Measurements from ENCODE around the gene CYB561. TPM values are rescaled to one million over a fixed set of nuclear protein-coding genes. Genes with fewer than 3 reads are reported as not detected.

CYB561 gene
- total RNA-seq, 4 donors from 2014 or later = 46.2 to 129 (median 101) TPM

- H3K27me3 ChIP-seq = no peaks in the 10 kb centered on the region
- peaks cover 20 to 36% of the 10 kb centered on the region in 2 donors for H3K4me1 ChIP-seq
- no peaks in the 10 kb centered on the region for H3K36me3 ChIP-seq
- no peak for TF ChIP-seq POLR2A (IDR thresholded peaks at IDR 0.05)
- TF ChIP-seq CTCF (IDR thresholded peaks at IDR 0.05) = no peak
- peak overlapping the region in 2 of 3 donors; percentile 37 to 58 for H3K27ac ChIP-seq
- H3K4me3 ChIP-seq (replicated peaks in 1 of 3) = no peak overlapping the region
- 79 to 84% methylated on average over 12 to 16 of the region's 16 CpGs for WGBS, 2 donors
- intact Hi-C loops (cut with DNase I) = no loop called here
- no peak for DNase-seq
- no peaks in the 10 kb centered on the region for H3K9me3 ChIP-seq
These were observed 5.3 kb downstream of the CYB561 start for GRCh38 chr17:63440770-63441335.

DNA sequence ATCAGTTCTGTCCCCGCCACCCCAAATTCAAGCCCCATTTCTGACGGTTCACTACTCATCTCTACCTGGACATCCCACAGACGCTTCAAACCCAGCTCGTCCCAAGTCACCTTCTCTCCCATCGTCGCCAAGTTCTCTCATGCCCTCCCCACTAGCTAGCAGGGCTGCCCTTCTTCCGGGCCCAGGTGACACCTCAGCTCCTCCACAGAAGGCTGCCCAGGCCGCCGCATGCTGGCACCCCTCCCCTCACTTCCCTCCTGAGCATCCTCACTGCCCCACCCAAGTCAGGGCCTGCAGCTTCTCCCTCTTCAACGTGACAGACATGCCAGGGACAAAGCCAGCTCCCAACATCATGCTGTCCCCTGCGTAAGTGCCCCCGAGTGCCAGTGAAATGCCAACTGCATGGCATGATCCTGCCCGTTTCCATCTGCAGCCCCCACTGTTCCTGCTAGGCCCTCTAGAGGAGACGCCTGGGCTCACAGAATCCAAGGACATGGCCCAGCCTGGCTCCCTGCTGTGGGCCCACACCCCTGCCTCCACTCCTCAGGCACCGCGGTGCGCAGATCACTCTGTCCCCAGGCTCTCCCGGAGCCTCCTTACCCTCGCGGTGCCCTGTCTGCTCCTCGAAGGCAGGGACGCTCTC is 5.9 kb downstream of the CYB561 start:
- H3K27me3 ChIP-seq = no peaks in the 10 kb centered on the region
- no peaks in the 10 kb centered on the region for H3K9me3 ChIP-seq
- H3K4me3 ChIP-seq (replicated peaks in 1 of 3) = no peak overlapping the region
- no peaks in the 10 kb centered on the region for H3K36me3 ChIP-seq
- DNase-seq = no peak
- intact Hi-C loops (cut with DNase I) = no loop called here
- peaks cover 26 to 42% of the 10 kb centered on the region in 2 donors for H3K4me1 ChIP-seq
- TF ChIP-seq CTCF (IDR thresholded peaks at IDR 0.05) (no peak), POLR2A (IDR thresholded peaks at IDR 0.05) (no peak)
- peak overlapping the region in 2 of 3 donors; percentile 37 to 58 for H3K27ac ChIP-seq
- 80 to 88% methylated on average over 20 to 22 of the region's 22 CpGs for WGBS, 2 donors

GRCh38 chr17:63439687-63440086 is 6.4 kb downstream of the CYB561 start:
- DNase-seq = no peak
- Histone ChIP-seq H3K9me3 (no peaks in the 10 kb centered on the region), H3K4me1 (peaks cover 24 to 44% of the 10 kb centered on the region in 2 donors), H3K27me3 (no peaks in the 10 kb centered on the region), H3K4me3 (replicated peaks in 1 of 3) (no peak overlapping the region), H3K36me3 (no peaks in the 10 kb centered on the region), H3K27ac (peak overlapping the region in 2 of 3 donors; percentile 37 to 58)
- intact Hi-C loops (cut with DNase I) = no loop called here
- WGBS, 2 donors = 76 to 80% methylated on average over 8 of the region's 8 CpGs
- no peak for TF ChIP-seq POLR2A (IDR thresholded peaks at IDR 0.05)
- no peak for TF ChIP-seq CTCF (IDR thresholded peaks at IDR 0.05)

DNA sequence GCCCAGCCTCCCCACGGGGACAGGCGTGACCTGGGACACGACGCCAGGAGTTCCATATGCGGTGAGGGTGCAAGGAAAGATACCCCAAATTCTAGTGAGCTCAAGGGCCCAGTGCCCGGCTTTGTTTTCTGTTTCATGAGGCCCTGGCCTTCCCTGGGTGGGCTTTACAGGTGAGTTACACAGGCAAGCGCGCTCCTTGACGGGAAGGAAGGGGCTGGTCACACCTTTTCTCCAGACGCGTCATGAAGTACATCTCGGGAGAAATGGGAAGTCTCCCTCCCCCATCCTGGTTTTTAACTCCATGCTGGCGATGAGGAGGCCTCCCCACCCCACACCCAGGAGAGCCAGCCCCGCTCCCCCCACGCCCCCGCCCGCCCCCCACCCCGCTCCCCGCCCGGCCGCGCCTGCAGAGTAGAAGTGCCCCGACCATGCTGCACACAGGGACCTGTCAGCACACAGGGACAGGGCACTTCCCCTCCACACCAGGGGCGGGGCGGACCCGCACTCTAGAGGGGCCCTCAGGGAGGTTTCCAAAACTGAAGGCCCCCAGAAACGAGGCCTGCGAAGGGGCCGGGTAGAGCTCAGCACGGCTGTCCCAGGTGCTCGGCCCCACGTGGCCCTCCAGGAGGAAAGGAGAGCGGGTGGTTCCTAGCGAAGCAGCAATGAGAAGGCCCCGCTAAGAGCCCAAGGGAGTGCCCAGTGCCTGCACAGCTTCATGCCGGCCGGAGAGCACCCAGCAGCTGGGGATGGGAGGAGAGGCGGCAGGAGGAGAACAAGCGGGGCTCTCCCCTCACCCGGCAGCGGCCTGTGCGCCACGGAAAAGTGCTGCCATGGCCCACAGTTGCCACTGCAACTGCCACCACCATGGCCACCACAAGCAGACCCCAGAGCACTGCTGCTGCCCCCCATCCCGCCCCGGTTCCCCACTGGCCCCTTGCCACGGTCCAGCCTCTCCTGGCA is 7.7 kb downstream of the CYB561 start:
- peaks cover 22 to 51% of the 10 kb centered on the region in 2 donors for H3K4me1 ChIP-seq

More for the DNA sequence above, 7.7 kb downstream of the CYB561 start:
- TF ChIP-seq CTCF (IDR thresholded peaks at IDR 0.05) = no peak
- no peak for TF ChIP-seq POLR2A (IDR thresholded peaks at IDR 0.05)
- DNase-seq = peak; percentile 21 to 26
- no peak overlapping the region for H3K4me3 ChIP-seq (replicated peaks in 1 of 3)
- 55 to 66% methylated on average over 15 to 21 of the region's 46 CpGs for whole genome bisulfite sequencing, 2 donors
- no peaks in the 10 kb centered on the region for H3K27me3 ChIP-seq
- no peaks in the 10 kb centered on the region for H3K9me3 ChIP-seq
- H3K27ac ChIP-seq = peak overlapping the region in 1 of 3 donors; percentile 12
- intact Hi-C loops (cut with DNase I) = no loop called here
- H3K36me3 ChIP-seq = peaks cover 2 to 6% of the 10 kb centered on the region in 2 donors
